Thyroid gland (tissue), 4 donors: ENCODE data around the gene TMEM269. TPM values are rescaled to one million over a fixed set of nuclear protein-coding genes. Genes with fewer than 3 reads are reported as not detected.

Experiments
- DNase-seq, 2 donors: peaks; one replicate each; pipeline ENCODE4 v3.0.0-alpha.2; 2019
- H3K27ac ChIP-seq, 3 donors: fragments of 200-600 bp; sonication (generic); 1 replicate in 2 of 3; 2 replicates in 1 of 3; pipeline ENCODE4 v1.5.1; 2016 to 2019; ENCODE audit warnings: mild to moderate bottlenecking in 1 of 3, moderate library complexity in 1 of 3
- H3K27me3 ChIP-seq: fragments of 200-600 bp; sonication (generic); one replicate; pipeline ENCODE4 v1.5.1; 2019
- H3K36me3 ChIP-seq, 2 donors: fragments of 200-600 bp; sonication (generic); one replicate each; pipeline ENCODE4 v1.5.1; 2016 to 2019
- H3K4me1 ChIP-seq, 2 donors: fragments of 200-600 bp; sonication (generic); one replicate each; pipeline ENCODE4 v1.5.1; 2017 to 2019
- H3K4me3 ChIP-seq, 3 donors: fragments of 200-600 bp; sonication (generic); replicated peaks in 1 of 3; 1 replicate in 2 of 3; 2 replicates in 1 of 3; pipeline ENCODE4 v1.5.1; 2016; ENCODE audit warnings: mild to moderate bottlenecking in 1 of 3
- H3K9me3 ChIP-seq: fragments of 200-600 bp; sonication (generic); one replicate; pipeline ENCODE4 v1.5.1; 2017
- POLR2A ChIP-seq, 2 donors: fragments of 450-650 bp; IDR thresholded peaks; one replicate each; pipeline ENCODE4 v1.6.1; 2017; ENCODE audit warnings: antibody characterized with exemption in 2 of 2, mild to moderate bottlenecking in 2 of 2, moderate library complexity in 1 of 2
- WGBS, 2 donors: methylation state at CpG; one replicate each; pipeline ENCODE4 v1.1.5; 2017; 5-methylcytosine and 5-hydroxymethylcytosine counted together
- intact Hi-C: fragments of 100-400 bp; cut with DNase I; formaldehyde crosslinking; loops from one replicate; pipeline ENCODE4 v1.15.1; 2023
- total RNA-seq, 4 donors: library from RNA; depleted of rRNA; stranded (reverse); fragments of >200 nt; gene quantifications; one replicate each; pipeline ENCODE4 v1.2.3, GENCODE V29; 2016
- TF ChIP-seq, protein P1 (sequence below), 6 experiments: fragments of 200-600 bp in 3 of 6; fragments of 450-650 bp in 3 of 6; sonication (generic) in 3 of 6; IDR thresholded peaks; one replicate each; pipeline ENCODE4 v1.5.1; 2016 to 2019; ENCODE audit warnings: antibody characterized with exemption in 6 of 6, mild to moderate bottlenecking in 2 of 6, inconsistent platforms in 1 of 6, moderate library complexity in 1 of 6

Gene TMEM269
- total RNA-seq, 4 donors from 2014 or later: 0.11 to 2.6 TPM; not detected in 2

GRCh38 chr1:42849944-42850343 lies 65.2 kb downstream of the TMEM269 start:
- H3K9me3 ChIP-seq: no peaks in the 10 kb centered on the region
- 94 to 98% methylated on average over 5 of the region's 5 CpGs for WGBS, 2 donors
- H3K36me3 ChIP-seq: peaks cover 6 to 12% of the 10 kb centered on the region in 2 donors
- TF ChIP-seq, protein P1, sequence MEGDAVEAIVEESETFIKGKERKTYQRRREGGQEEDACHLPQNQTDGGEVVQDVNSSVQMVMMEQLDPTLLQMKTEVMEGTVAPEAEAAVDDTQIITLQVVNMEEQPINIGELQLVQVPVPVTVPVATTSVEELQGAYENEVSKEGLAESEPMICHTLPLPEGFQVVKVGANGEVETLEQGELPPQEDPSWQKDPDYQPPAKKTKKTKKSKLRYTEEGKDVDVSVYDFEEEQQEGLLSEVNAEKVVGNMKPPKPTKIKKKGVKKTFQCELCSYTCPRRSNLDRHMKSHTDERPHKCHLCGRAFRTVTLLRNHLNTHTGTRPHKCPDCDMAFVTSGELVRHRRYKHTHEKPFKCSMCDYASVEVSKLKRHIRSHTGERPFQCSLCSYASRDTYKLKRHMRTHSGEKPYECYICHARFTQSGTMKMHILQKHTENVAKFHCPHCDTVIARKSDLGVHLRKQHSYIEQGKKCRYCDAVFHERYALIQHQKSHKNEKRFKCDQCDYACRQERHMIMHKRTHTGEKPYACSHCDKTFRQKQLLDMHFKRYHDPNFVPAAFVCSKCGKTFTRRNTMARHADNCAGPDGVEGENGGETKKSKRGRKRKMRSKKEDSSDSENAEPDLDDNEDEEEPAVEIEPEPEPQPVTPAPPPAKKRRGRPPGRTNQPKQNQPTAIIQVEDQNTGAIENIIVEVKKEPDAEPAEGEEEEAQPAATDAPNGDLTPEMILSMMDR (IDR thresholded peaks at IDR 0.05): no peak
- TF ChIP-seq POLR2A (IDR thresholded peaks at IDR 0.05): no peak
- no peak overlapping the region for H3K4me3 ChIP-seq
- no peak overlapping the region for H3K27ac ChIP-seq
- peaks cover 16 to 21% of the 10 kb centered on the region in 2 donors for H3K4me1 ChIP-seq
- no peak for DNase-seq
- H3K27me3 ChIP-seq: no peaks in the 10 kb centered on the region
- intact Hi-C loops: no loop called here

Other genes with a start within 250 kb of the TMEM269 start
- gene PPIH, start 126.6 kb upstream of the TMEM269 start, total RNA-seq: 10 to 100 TPM; 26.4 to 45.9 (median 40.3) TPM
- 100 to 1,000 TPM; 368 to 678 (median 607) TPM for gene YBX1, start 102.6 kb upstream of the TMEM269 start, total RNA-seq
- not detected for gene CLDN19, start 44.8 kb upstream of the TMEM269 start, total RNA-seq
- gene P3H1, start 18.0 kb upstream of the TMEM269 start, total RNA-seq: 10 to 100 TPM; 16.6 to 28.0 (median 24.2) TPM
- gene C1orf50, start 17.7 kb upstream of the TMEM269 start, total RNA-seq: 1 to 10 TPM; 4.2 to 7.2 (median 4.7) TPM
- 10 to 100 TPM; 23.7 to 36.5 (median 28.9) TPM for gene ERMAP, start 32.1 kb downstream of the TMEM269 start, total RNA-seq
- gene SVBP, start 32.4 kb downstream of the TMEM269 start, total RNA-seq: 10 to 100 TPM; 20.4 to 29.0 (median 21.6) TPM
- 10 to 100 TPM; 17.9 to 25.8 (median 21.5) TPM for gene ZNF691, start 61.6 kb downstream of the TMEM269 start, total RNA-seq
- 100 to 1,000 TPM in 2 of 4 donors, 10 to 100 TPM in 2; 15.0 to 208 (median 91.4) TPM for gene SLC2A1, start 173.9 kb downstream of the TMEM269 start, total RNA-seq